GM21526 (cell line): ENCODE results near the gene SORCS2.

ENCODE experiments used
- ATAC-seq: cut with Tn5 transposase; IDR thresholded peaks from one replicate; pipeline ENCODE4 v1.9.1; 2021; ENCODE audit warnings: moderate library complexity; ENCODE audit not compliant: unreplicated experiment, low FRiP score

Gene SORCS2

GRCh38 chr4:7660176-7661039 is 468.1 kb downstream of the SORCS2 start:
- no peak for ATAC-seq

GRCh38 chr4:7661066-7661748 is 468.9 kb downstream of the SORCS2 start:
- no peak for ATAC-seq

GRCh38 chr4:7661846-7662506 is 469.6 kb downstream of the SORCS2 start:
- no peak for ATAC-seq

- no peak for ATAC-seq
Observed at GRCh38 chr4:7662507-7662846, 470.1 kb downstream of the SORCS2 start.

- no peak for ATAC-seq
Observed at GRCh38 chr4:7663075-7663541, 470.8 kb downstream of the SORCS2 start.

GRCh38 chr4:7664106-7664505 is 471.8 kb downstream of the SORCS2 start:
- no peak for ATAC-seq

- no peak for ATAC-seq
Observed at GRCh38 chr4:7665321-7665720, 473.0 kb downstream of the SORCS2 start.

- ATAC-seq: no peak
Observed at GRCh38 chr4:7666011-7666410, 473.7 kb downstream of the SORCS2 start.

- ATAC-seq: no peak
Observed at GRCh38 chr4:7666744-7667143, 474.4 kb downstream of the SORCS2 start.

- ATAC-seq: no peak
Observed at GRCh38 chr4:7668271-7668670, 475.9 kb downstream of the SORCS2 start.

GRCh38 chr4:7668826-7669225 is 476.5 kb downstream of the SORCS2 start:
- no peak for ATAC-seq

GRCh38 chr4:7672601-7673000 is 480.3 kb downstream of the SORCS2 start:
- ATAC-seq: no peak

- ATAC-seq: no peak
Observed at GRCh38 chr4:7673121-7673520, 480.8 kb downstream of the SORCS2 start.

GRCh38 chr4:7674706-7675105 is 482.4 kb downstream of the SORCS2 start:
- no peak for ATAC-seq

GRCh38 chr4:7675136-7675535 is 482.8 kb downstream of the SORCS2 start:
- no peak for ATAC-seq

GRCh38 chr4:7675612-7676320 is 483.4 kb downstream of the SORCS2 start:
- no peak for ATAC-seq

GRCh38 chr4:7676398-7676922 is 484.1 kb downstream of the SORCS2 start:
- ATAC-seq: no peak

- no peak for ATAC-seq
Observed at GRCh38 chr4:7677086-7677485, 484.7 kb downstream of the SORCS2 start.

GRCh38 chr4:7677799-7678301 is 485.5 kb downstream of the SORCS2 start:
- ATAC-seq: no peak

- no peak for ATAC-seq
Observed at GRCh38 chr4:7678318-7678852, 486.0 kb downstream of the SORCS2 start.
